Measurements from ENCODE around the gene FHOD1.

Gene FHOD1

DNA sequence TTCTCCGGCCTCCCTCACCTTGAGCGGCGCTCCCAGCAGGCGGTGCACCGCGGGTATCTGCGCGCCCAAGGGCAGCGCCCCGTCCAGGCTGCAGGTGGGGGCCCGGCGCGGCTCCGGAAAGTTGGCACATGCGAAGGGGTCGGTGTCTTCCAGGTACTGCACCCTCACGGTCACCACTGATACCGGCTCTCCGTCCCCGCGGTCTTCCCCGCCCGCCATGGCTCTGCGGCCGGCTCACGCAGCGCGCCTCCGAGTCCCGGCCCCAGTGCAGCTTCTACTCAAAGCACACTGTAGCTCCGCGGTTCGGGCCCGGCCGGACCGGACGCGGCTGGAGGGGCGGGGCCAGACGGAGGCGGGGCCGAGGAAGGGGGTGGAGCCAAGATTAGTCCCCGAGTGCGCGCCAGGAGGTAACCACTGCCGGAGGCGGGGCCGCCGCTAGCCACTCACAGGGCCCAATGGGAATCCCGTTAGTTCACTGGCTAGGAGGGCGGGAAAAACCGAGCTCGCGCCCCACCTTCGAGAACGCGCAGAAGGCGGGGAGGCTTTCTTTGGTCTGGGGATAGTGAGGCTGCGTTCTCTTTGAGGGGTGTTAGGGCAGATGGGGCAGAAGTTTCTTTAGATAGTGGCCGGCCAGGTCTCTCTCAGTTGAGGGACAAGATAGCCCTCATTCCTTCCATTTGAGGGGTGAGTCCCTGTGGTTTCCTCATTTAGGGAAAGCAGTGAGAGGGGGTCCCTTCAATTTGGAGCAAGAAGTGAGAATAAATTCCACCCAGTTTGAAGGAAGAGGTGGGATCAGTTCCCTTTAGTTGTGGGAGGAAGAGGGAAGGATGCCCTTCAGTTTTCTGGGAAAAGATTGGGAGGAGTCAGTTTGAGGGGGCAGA lies at the start of gene FHOD1:
FHOD1 (minus strand) TSS at position 290 of the 881 bp plus-strand sequence; CDS start at position 219, 71 bp downstream.
- peak; percentile 28 to 95 (median 88) for DNase-seq

DNA sequence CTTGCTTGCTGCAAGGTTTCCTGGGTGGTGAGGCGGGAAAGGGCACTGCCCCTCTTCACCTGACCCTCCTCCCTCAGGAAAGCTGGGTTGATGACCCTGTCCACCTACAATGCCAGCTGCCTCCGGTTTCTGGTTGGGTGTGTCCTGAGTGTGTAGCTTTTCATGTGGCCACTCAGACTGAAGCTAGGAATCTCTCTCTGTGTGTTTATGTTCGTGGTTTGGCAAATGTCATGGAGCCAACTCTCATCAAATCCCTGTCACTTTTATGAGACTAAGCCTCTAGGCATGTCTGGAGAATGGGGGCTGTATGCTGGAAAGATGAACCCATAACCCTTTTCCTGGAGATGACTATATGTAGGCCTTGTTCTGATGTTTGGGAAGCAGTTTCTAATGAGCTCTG lies 49.1 kb upstream of the FHOD1 start:
- no peak for DNase-seq

DNA sequence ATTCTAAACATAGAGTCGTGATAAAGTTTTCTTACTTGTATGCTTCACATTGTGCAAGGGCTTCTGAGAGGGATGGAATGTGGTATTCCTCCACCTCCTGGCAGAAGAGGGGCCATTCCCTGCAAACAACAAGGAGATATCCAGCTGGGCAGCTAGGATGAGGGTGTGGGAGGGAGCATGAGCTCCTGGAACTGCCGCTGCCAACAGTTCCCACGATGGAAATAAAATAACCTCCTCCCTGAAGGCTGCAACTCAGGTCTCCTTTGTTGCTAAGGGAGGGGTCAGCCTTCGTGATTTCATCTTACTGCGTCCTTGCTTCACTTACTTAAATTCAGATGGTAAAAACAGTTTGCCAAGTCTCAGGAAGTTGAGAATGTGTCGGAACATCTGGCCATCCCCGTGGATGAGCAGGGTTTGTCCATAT lies 47.7 kb upstream of the FHOD1 start:
- DNase-seq = no peak

- no peak for DNase-seq
Observed at GRCh38 chr16:67294171-67294757, 47.0 kb upstream of the FHOD1 start.

DNA sequence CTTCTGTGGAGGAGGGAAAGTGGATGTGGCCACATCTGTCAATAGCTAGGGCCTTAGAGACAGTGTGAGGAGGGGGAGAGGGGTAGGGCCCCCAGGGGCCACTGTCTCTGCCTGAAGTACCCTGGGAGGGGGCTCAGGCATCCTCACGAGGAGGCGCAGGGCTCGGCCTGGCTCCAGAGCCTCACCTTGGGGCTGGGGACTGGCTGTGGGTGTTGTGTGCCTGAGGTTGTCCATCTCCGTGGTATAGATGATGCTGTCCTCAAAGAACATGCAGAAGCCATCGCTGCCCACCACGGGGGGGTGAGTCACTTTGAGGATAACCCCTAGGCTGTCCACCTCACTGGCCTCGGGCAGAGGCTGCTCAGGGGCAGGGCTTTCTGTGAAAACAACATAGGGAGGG lies 44.2 kb upstream of the FHOD1 start:
- DNase-seq = no peak

DNA sequence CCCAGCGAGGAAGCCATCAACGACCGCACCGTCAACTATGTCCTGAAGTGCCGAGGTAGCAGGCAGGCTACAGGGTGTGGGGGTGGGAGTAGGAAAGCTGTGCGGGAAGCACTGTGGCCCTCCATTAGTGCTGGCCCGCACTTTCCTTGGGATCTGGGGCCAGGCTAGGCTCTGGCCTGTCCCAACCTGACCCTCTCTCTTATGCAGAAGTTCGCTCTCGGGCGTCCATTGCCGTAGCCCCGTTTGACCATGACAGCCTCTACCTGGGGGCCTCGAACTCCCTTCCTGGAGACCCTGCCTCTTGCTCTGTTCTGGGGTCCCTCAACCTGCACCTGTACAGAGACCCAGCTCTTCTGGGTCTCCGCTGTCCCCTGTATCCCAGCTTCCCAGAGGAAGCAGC lies 40.7 kb upstream of the FHOD1 start:
- DNase-seq = no peak

- DNase-seq = no peak
Observed at GRCh38 chr16:67286441-67287235, 39.4 kb upstream of the FHOD1 start.

- peak in 11 of 51 donors; percentile 5 to 38 (median 16) for DNase-seq
Observed at GRCh38 chr16:67284699-67285646, 37.7 kb upstream of the FHOD1 start.

GRCh38 chr16:67283826-67284555 lies 36.7 kb upstream of the FHOD1 start:
- no peak for DNase-seq

- no peak for DNase-seq
Observed at GRCh38 chr16:67283039-67283825, 36.0 kb upstream of the FHOD1 start.

GRCh38 chr16:67282447-67282805 lies 35.1 kb upstream of the FHOD1 start:
- DNase-seq = no peak

- DNase-seq = no peak
Observed at GRCh38 chr16:67281536-67282446, 34.5 kb upstream of the FHOD1 start.

- DNase-seq = no peak
Observed at GRCh38 chr16:67280090-67281015, 33.1 kb upstream of the FHOD1 start.

DNA sequence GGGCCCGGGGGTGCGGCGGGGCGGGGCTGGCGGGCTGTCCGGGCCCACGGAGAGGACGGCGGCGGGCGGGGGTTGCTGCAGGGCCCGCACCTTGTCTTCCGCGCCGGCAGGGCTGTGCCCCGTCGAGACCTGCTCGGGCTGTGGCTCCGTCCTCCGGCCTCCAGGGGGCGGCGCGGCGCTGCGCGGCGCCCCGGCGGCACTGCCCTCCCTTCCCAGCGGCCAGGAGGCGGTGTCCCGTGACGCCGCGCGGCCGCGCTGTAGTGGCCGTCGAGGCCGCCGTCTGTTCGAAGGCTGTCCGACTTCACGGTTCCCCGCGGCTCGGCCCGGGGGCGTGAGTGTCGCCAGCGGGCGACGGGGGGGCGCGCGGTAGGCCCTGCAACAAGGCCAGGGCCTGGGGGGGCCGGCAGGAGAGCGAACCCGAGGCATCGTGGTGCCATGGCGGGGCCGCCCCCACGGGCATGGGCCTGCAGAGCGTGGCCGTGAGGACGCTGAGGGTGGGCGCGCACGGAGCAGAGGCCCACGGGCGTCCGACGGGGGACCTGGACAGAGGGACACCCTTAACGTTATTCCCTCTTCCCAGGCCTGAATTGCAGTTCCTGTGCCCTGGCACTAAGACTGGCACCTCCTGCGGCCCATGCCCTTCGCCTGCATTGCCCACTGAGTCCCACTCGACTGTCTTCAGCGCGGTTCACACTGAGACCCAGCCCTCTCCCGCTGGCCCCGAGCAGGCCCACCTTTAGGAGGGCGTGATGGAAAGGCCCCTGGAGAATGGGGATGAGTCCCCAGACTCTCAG lies 32.2 kb upstream of the FHOD1 start, which contains the start of gene PLEKHG4:
PLEKHG4 (plus strand) TSS at position 237 of the 794 bp plus-strand sequence; CDS start at position 750, 513 bp downstream.
- DNase-seq = peak in 24 of 51 donors; percentile 6 to 58 (median 18)

- peak in 1 of 51 donors; percentile 9 for DNase-seq
Observed at GRCh38 chr16:67278773-67279295, 31.6 kb upstream of the FHOD1 start.
